Stimulated activated CD4-positive, alpha-beta T cell treated with anti-CD3 and anti-CD28 coated beads, Interleukin-1b, Interleukin-23, amount 100 ng/mL, for 1 hour (primary cell): ENCODE measurements around the gene PRXL2C.
"Not testable (repeated sequence)": the region's sequence is repeated elsewhere in the genome, so short reads cannot be mapped to it uniquely, and the experiment has no call there.

Experiments used
- DNase-seq, 2 donors: peaks; one replicate each; pipeline ENCODE4 v3.0.0-alpha.2; 2020; ENCODE audit warnings: low read depth in 2 of 2

Gene PRXL2C, protein sequence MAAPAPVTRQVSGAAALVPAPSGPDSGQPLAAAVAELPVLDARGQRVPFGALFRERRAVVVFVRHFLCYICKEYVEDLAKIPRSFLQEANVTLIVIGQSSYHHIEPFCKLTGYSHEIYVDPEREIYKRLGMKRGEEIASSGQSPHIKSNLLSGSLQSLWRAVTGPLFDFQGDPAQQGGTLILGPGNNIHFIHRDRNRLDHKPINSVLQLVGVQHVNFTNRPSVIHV

DNA sequence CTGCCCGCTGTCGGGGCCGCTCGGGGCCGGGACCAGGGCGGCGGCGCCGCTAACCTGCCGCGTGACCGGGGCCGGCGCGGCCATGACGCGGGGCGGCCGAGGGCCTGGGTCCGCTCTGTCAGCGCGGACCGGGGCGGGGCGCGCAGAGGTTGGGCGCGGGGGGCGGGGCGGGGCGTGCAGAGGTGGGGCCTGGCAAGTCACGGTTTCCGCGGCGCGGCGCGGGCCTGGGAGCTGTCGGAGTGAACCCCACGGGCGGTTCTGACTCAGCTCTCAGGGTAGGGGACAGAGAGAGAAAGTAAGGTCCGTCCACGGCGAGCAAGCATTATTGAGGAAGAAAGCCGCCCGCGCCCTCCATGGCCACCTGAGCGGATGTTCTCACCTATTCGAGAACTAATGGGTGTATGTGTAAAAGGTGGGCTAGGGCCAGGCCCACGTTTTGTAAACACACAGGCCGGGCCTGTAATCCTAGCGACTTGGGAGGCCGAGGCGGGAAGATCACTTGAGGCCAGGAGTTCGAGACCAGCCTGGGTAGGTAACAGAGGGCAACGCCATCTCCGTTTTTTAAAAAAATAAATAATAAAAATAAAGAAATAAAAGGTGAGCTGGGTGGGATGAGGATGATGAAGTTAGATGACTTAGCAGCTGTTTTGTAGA is at the start of gene PRXL2C:
PRXL2C (minus strand) TSS at position 120 of the 654 bp plus-strand sequence; CDS start at position 84, 36 bp downstream.
- peak; percentile 60 to 70 for DNase-seq

DNA sequence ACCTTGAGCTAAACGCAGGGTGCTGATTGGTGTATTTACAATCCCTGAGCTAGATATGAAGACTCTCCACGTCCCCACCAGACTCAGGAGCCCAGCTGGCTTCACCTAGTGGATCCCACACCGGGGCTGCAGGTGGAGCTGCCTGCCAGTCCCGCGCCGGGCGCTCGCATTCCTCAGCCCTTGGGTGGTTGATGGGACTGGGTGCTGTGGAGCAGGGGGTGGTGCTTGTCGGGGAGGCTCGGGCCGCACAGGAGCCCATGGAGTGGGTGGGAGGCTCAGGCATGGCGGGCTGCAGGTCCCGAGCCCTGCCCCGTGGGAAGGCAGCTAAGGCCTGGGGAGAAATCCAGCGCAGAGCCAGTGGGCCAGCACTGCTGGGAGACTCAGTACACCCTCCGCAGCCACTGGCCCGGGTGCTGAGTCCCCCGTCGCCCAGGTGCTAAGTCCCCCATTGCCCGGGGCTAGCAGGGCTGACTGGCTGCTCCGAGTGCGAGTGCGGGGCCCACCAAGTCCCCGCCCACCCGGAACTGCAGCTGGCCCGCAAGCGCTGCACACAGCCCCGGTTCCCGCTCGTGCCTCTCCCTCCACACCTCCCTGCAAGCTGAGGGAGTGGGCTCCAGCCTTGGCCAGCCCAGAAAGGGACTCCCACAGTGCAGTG is 45.7 kb upstream of the PRXL2C start:
- not testable (repeated sequence) for DNase-seq

DNA sequence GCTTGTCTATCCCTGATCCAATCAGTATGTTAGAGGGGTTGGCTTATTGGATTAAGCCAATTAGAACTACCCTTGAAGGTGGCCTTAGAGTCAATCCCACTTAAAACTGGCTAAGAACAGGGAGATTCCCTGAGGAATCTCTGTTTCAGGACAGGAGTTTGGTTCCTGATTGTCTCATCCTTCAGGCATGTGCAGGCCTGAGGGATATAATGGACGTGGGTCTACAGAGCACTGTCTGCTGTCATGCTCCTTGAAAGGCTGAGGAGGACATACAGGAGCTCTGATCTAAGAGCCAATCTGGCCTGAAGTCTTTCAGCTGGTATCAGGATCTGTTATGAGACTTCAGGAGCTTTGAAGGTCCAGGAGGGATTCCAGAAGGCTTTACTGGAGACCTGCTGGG is 36.2 kb upstream of the PRXL2C start:
- no peak for DNase-seq

DNA sequence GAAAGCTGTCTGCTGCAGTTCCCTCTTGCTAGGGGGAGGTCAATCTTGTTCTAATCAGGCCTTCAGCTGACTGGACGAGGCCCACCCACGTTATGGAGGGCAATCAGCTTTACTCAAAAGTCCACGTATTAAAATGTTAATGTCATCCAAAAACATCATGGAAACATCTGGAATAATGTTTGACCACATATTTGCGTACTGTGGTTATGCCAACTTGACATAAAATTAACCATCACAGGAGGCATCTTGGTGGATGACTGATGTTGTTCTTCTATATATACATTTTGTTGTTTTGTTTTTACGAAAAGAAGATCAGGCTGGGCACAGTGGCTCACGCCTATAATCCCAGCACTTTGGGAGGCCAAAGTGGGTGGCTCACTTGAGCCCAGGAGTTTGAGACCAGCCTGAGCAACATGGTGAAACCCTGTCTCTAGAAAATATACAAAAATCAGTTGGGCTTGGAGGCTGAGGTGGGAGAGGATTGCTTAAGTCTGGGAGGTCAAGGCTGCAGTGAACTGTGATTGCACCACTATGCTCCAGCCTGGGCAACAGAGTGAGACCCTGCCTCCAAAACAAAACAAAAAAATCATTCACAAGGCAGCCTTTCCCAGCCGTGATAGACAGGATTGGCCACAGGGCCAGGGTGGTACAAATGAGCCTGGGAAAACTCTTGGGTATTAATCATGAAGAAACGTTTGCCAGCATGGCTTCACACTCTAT is 33.8 kb upstream of the PRXL2C start:
- DNase-seq, result no peak

DNA sequence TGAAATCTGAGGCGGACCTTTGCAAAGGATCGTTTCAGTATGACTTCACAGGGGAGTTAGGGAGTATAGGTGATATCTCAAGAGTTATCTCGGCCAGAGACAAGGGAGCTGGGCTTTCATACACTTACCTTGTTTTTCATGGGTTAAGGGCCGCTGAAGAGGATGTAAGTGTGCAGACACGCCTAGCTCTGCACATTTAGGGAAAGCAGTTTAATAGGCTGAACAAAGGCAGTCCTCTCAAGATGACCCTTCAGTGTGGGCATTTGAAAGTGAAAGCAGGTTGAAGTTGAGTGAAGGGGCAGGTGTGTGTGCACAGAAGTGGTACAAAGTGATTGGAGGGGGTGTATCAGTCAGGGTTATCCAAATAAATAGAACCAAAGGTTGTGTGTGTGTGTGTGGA is 33.1 kb upstream of the PRXL2C start:
- no peak for DNase-seq

DNA sequence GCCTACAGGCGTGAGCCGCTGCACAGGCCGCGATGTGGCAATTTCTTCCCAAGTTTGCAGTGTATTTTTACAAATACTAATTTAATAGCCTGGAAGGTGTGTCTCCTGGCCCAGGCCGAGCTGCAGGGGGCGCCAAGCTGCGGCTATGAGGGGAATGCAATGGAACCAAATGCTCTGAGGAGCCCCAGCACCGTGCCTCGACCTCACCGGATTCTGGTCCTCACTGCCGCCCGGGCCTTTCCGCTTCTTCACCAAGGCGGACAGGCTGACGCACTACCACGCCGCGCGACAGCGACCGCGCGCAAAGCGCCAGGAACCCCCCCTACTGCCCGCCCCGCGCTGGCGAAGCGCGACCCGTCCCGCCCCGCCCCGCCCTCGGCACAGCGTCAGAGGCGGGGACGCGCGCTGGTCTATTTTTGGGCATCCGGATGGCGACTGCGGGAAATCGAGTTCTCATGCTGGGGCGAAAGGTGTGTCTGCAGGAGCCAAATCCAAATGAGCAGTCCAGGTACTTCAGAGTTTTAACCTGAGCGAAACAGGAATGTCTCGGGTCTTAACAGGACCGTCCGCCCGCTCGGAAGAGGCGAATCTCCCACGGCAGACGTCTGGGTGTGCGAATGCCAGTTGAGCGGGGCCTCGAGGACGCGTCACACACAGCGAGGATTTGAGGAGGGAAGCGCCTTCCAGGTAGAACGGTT is 31.7 kb upstream of the PRXL2C start:
- peak; percentile 27 to 31 for DNase-seq

DNA sequence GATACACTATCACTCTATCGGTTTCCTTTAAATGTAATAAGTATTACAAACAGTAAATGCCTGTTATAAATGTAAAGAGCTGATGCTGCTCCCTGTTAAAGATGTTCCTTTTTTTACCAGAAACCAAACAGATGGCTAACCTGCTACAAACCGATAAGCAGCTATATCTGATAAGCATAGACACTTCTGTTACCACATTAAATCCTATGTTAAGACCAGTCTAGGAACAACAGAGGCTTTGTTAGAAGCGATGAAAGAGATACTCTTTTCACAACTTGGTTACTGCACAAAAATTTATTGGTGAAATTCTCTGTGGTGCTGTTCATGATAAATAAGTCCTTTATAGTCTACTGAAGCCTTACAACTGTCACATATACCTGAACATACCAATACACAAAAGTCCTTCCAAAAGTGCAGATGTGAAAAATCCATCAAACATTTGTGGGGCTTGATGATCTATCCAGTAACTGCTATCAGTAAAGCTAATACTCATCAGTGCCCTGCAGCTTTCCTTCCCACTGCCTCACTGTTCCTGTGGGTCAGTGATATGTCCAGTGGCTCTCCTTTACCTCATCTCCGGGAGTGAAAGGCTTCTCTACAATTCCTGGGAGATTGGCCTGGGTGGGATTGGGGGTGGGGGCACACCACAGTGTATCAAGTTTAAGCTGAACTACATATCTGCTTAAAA is 25.8 kb upstream of the PRXL2C start:
- no peak for DNase-seq

DNA sequence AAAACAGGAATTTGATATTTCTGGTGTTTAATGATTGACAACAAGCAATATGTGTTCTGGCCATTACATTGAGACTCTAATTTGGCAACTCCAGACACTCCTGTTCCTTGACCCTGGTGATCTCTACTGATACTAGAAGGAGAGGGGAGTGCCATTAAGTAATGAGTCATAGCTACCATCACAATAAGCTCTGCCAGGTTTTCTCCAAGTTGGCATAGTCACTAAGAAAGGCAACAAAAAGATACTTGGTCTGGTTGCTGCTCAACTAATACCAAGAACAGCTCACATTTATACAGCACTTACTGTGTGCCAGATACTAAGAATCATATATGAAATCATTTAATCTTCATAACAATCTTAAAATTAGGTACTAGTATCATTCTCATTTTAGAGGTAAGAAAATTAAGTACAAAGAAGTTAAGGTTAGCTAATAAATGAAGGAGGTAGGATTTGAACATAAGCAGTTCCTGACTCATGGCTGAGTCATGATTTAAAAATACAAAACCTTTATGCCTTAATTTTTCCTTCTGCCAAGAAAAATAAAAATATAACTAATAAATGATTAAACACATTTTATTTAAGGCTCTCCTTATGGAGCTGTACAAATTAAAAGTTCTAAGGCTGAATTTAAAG is 19.9 kb upstream of the PRXL2C start:
- no peak for DNase-seq

DNA sequence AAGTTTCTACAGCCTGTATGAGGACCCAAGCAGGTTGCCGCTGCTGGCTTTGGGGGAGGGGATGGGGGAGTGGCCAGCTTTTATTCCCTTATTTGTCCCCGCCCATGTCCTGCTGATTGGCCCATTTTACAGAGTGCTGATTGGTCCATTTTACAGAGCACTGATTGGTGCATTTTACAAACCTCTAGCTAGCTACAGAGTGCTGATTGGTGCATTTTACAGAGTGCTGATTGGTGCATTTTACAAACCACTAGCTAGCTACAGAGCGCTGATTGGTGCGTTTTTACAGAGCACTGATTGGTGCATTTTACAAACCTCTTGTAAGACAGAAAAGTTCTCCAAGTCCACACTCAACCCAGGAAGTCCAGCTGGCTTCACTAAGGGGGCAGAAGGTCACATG is 18.7 kb upstream of the PRXL2C start:
- not testable (repeated sequence) for DNase-seq

DNA sequence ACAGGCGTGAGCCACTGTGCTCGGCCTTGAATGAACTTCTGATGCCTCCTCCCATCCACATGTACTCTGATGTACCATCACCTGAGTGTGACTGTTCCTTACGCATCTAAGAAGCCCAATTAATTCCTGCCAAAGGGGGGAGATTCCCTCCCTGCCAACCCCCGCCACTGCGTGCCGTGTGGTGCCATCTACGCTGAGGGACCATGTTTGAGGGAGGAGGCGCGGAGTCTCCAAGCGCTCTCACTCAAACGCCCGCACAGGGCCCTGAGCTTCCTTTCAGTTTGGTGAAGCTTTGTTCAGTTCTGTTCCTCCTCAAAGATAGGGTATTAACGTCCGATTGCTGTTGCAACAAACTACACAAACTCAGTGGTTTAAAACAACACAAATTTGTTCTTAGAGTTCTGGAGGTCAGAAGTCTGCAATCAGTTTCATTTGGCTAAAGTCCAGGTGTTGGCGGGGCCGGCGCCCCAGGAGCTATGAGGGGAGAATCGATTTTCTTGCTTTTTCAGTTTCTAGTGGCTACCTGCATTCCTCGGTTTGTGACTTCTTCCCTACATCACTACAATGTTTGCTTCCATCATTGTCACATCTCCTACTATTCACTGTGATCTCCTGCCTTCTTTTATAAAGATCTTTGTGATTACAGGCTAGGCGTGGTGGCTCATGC is 13.9 kb upstream of the PRXL2C start:
- no peak for DNase-seq

DNA sequence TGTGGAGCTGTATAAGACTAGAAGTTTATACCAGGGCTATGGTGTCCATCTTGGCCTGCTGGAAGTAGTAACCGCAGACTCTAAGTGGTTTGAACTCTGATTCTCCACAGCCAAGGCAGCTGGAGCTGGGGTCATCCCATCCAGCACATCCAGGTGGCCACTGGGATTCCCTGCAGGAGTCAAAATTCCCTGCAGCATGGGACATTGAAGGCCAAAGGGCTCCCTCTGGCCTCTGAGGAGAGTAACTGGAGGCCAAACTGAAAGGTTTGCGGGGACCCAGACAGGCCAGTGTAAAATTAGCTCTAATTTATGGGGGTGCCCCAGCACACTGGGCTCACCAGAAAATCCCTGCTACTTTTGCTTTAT is 12.2 kb upstream of the PRXL2C start:
- DNase-seq, result no peak

DNA sequence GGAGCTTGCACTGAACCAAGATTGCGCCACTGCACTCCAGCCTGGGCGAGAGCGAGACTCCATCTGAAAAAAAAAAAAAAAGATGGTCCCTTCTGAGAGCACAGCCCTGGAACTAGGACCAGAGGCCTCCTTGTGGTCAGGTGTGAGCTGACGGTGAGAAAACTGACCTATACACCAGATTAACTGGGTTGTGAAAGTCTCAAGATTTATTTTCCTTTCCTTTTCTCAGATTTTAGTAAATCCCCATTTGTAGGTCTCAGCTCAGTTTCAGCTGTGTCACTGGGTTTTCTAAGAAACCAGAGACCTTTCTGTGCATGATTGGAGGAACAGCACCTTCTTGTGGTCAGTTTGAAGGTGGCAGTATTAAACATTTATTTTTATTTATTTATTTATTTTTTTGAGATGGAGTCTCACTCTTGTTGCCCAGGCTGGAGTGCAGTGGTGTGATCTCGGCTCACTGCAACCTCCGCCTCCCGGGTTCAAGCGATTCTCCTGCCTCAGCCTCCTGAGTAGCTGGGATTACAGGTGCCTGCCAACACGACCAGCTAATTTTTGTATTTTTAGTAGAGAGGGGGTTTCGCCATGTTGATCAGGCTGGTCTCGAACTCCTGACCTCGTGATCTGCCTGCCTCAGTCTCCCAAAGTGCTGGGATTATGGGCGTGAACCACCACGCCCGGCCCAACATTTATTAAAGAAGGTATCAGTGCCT is 11.7 kb upstream of the PRXL2C start:
- DNase-seq, result not testable (repeated sequence)

DNA sequence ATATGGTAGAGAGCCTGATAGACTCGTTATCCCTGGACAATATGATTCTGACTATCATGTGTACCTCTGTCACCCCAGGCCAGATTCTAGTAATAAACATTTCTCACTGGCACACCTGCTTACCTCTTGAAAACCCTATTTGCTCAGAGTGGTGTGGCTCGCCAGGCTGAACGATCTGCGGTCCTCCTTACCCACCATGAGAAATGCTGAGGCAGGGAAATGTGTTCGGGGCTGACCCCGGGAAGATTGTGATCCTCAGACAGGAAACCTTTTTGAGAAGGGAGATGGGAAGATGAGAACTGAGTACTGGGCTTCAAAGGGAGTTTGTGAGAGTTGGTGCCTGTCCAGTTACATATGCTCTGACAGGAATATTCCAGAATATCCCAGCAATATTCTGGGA is 10.7 kb upstream of the PRXL2C start:
- no peak for DNase-seq

DNA sequence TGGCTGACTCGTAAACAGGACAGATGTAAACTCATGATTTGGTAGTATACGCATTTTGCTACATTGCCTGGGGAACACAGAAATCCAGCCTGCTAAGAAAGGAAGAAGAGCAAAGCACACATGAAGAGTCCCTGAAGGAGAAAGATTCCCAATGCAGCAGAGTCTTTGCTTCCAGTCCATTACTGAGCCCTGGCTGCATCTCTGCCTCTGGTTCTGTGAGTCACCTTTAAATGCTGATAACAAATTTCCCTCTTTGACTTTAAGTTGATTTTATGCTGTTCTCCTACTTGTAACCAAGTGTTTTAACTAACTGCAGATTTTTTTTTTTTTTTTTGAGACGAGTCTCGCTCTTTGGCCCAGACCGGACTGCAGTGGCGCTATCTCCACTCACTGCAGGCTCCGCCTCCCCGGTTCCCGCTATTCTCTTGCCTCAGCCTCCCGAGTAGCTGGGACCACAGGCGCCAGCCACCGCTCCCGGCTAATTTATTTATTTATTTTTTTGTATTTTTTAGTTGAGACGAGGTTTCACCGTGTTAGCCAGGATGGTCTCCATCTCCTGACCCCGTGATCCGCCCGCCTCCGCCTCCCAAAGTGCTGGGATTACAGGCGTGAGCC is 8.5 kb upstream of the PRXL2C start:
- DNase-seq, result no peak

DNA sequence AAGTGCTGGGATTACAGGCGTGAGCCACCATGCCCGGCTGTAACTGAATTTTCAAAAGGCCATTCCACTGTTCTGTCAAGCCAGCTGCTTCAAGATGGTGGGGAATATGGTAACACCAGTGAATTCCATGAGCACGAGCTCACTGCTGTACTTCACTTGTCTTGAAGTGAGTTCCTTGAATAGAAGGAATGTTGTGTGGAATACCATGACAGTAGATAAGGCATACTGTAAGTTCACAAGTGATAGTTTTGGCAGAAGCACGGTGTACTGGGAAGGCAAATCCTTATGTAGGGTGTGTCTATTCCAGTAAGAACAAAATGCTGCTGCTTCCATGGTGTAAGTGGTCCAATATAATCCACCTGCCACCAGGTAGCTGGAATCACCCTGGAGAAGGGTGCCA is 6.6 kb upstream of the PRXL2C start:
- DNase-seq, result no peak

DNA sequence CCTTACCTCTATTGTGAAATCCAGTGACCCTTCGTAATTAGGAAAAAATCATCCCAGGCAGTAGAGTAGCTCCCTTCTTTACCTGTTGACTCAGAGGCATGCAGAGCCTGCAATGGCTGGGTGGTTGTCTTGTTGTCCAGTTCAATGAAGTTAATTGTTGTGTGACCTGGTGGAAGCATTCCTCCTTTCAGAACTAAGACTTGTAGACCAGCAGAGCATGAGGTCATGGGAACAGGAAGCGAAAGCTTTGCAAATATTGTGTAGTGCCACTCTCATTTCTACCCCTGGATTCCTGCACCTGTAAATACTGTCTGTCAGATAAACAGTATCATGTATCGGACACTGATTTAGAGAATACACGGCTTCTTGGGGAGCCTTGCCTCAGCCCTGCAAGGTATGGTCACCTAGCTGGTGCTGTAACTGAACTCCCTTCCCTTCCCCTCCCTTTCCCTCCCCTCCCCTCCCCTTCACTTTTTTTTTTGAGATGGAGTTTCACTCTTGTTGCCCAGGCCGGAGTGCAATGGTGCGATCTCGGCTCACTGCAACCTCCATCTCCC is 5.7 kb upstream of the PRXL2C start:
- DNase-seq, result no peak

DNA sequence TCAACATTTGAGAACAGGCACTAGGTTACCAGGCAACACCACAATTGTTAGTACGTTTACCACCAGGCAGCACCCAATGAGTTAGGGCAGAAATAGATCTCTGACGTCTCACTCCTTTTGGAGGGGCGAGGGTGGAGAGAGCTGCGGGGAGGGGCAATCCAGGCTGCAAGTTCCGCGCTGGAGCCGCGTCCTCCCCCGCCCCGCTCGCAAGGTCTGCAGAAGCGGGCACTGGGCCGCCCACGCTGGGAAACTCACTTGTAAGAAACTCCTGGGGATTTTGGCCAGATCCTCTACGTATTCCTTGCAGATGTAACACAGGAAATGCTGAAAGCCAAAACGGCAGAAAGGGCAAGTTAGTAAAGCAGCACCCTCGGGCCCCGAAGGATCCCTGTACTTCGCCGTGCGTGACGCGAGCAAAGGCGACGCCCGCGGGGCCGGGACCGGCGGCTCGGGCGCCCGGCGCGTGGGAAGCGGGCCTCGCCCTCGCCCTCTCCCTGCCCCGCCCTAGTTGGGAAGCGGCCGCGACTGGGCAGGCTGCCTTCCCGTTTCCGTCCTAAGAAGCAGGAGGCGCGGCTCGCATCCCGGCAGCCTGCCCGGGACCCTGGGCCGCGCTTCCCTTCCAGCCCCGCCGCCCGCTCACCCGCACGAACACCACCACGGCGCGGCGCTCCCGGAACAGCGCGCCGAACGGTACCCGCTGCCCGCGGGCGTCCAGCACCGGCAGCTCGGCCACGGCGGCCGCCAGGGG is 493 bp downstream of the PRXL2C start:
- DNase-seq, result peak; percentile 12 to 29

DNA sequence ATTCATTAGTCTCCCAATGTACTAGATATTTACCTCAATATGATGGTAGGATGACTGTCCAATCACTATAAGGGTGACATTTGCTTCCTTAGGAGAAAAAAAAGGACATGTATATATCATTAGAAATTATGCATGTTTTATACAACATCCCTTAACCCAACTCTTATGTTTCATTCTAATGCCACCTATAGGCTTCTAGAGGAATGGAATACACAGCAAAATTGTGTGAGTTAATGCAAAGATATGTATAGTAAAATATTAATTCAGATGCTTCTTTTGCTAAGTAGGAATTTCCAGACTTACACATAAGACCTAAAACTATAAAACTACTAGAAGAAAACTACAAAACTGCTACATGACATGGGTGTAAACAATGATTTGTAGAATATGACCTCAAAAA is 3.5 kb downstream of the PRXL2C start:
- DNase-seq, result no peak
